GM19193 (cell line): ENCODE data around the gene SEC14L3.

Experiments used
- POLR2A ChIP-seq: IDR thresholded peaks from 4 replicates; pipeline ENCODE4 v1.6.1; 2011; ENCODE audit not compliant: insufficient read depth, insufficient read length; ENCODE audit errors: extremely low read depth

SEC14L3 gene

GRCh38 chr22:30459181-30460052, 12.4 kb downstream of the SEC14L3 start:
- no peak for TF ChIP-seq POLR2A

GRCh38 chr22:30457981-30458380, 13.8 kb downstream of the SEC14L3 start:
- TF ChIP-seq POLR2A, result no peak

- no peak for TF ChIP-seq POLR2A
Observed at GRCh38 chr22:30455075-30455840, 16.6 kb downstream of the SEC14L3 start.

- no peak for TF ChIP-seq POLR2A
Observed at GRCh38 chr22:30453731-30454510, 17.9 kb downstream of the SEC14L3 start.

GRCh38 chr22:30452861-30453260, 19.0 kb downstream of the SEC14L3 start:
- no peak for TF ChIP-seq POLR2A

GRCh38 chr22:30447656-30448055, 24.2 kb downstream of the SEC14L3 start:
- TF ChIP-seq POLR2A, result no peak

GRCh38 chr22:30445438-30446145, 26.2 kb downstream of the SEC14L3 start:
- no peak for TF ChIP-seq POLR2A

- peak; percentile 20 for TF ChIP-seq POLR2A
Observed at GRCh38 chr22:30444632-30445437, 27.0 kb downstream of the SEC14L3 start.

- no peak for TF ChIP-seq POLR2A
Observed at GRCh38 chr22:30441088-30441487, 30.7 kb downstream of the SEC14L3 start.

GRCh38 chr22:30439836-30440235, 32.0 kb downstream of the SEC14L3 start:
- TF ChIP-seq POLR2A, result no peak

- no peak for TF ChIP-seq POLR2A
Observed at GRCh38 chr22:30439226-30439625, 32.6 kb downstream of the SEC14L3 start.

GRCh38 chr22:30438559-30438958, 33.3 kb downstream of the SEC14L3 start:
- no peak for TF ChIP-seq POLR2A

GRCh38 chr22:30436196-30436595, 35.6 kb downstream of the SEC14L3 start:
- TF ChIP-seq POLR2A, result no peak

- TF ChIP-seq POLR2A, result no peak
Observed at GRCh38 chr22:30435674-30436126, 36.1 kb downstream of the SEC14L3 start.

- TF ChIP-seq POLR2A, result no peak
Observed at GRCh38 chr22:30434843-30435242, 37.0 kb downstream of the SEC14L3 start.
